Measurements from ENCODE around the gene NUS1. TPM values are rescaled to one million over a fixed set of nuclear protein-coding genes. Genes with fewer than 3 reads are reported as not detected.

NUS1 gene
- total and polyA plus RNA-seq, 10 of the 15 experiments (the other 5 are each of a cell fraction or from before 2014, with no cell fraction given), result 16.7 to 46.5 (median 22.1) TPM

DNA sequence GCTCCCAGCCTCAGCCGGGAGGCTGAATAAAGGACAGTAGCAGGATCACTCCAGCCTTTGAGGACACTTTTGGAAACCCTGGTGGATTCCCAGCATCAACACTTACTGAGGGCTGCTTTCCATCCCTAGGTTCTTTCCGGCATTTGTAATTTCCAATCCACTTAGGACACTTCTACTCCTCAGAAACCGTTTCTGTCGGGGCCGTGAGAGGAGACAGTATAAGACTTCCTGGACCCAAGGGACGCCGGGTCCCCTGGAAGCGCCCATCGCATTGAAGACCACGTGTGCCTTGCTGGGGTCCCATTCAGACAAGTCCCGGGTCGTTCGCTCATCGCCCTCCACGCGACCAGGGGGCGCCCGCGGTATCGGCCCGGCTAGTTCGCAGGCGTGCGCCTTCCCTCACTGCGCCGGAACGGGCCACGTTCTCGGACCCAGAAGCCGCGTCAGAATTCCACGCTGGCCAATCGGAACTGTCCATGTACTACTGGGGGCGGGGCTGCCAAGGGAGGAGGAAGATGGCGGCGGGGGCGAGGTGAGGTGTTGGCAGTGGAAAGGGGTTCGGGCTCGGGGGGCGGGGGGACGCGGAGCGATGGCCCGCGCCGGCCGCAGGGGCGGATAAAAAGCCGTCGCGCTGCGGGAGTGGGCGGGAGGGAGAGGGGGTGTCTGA, at the start of gene NUS1 (continued):
- TF ChIP-seq MLLT1 (IDR thresholded peaks at IDR 0.05), result no peak
- peak; percentile 57; the same call in 1 of the 2 replicates for TF ChIP-seq HDGF (IDR thresholded peaks at IDR 0.05)
- TF ChIP-seq, protein P1, sequence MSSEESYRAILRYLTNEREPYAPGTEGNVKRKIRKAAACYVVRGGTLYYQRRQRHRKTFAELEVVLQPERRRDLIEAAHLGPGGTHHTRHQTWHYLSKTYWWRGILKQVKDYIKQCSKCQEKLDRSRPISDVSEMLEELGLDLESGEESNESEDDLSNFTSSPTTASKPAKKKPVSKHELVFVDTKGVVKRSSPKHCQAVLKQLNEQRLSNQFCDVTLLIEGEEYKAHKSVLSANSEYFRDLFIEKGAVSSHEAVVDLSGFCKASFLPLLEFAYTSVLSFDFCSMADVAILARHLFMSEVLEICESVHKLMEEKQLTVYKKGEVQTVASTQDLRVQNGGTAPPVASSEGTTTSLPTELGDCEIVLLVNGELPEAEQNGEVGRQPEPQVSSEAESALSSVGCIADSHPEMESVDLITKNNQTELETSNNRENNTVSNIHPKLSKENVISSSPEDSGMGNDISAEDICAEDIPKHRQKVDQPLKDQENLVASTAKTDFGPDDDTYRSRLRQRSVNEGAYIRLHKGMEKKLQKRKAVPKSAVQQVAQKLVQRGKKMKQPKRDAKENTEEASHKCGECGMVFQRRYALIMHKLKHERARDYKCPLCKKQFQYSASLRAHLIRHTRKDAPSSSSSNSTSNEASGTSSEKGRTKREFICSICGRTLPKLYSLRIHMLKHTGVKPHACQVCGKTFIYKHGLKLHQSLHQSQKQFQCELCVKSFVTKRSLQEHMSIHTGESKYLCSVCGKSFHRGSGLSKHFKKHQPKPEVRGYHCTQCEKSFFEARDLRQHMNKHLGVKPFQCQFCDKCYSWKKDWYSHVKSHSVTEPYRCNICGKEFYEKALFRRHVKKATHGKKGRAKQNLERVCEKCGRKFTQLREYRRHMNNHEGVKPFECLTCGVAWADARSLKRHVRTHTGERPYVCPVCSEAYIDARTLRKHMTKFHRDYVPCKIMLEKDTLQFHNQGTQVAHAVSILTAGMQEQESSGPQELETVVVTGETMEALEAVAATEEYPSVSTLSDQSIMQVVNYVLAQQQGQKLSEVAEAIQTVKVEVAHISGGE (CRISPR knock-in tag; IDR thresholded peaks at IDR 0.05), result peak; percentile 53; the same call in 1 of the 2 replicates
- TF ChIP-seq TBL1XR1 (IDR thresholded peaks at IDR 0.05; ENCODE audit: low read depth, low read length), result no peak
- peak; percentile 94 for TF ChIP-seq SMARCA5 (IDR thresholded peaks at IDR 0.05)
- TF ChIP-seq, protein P2, sequence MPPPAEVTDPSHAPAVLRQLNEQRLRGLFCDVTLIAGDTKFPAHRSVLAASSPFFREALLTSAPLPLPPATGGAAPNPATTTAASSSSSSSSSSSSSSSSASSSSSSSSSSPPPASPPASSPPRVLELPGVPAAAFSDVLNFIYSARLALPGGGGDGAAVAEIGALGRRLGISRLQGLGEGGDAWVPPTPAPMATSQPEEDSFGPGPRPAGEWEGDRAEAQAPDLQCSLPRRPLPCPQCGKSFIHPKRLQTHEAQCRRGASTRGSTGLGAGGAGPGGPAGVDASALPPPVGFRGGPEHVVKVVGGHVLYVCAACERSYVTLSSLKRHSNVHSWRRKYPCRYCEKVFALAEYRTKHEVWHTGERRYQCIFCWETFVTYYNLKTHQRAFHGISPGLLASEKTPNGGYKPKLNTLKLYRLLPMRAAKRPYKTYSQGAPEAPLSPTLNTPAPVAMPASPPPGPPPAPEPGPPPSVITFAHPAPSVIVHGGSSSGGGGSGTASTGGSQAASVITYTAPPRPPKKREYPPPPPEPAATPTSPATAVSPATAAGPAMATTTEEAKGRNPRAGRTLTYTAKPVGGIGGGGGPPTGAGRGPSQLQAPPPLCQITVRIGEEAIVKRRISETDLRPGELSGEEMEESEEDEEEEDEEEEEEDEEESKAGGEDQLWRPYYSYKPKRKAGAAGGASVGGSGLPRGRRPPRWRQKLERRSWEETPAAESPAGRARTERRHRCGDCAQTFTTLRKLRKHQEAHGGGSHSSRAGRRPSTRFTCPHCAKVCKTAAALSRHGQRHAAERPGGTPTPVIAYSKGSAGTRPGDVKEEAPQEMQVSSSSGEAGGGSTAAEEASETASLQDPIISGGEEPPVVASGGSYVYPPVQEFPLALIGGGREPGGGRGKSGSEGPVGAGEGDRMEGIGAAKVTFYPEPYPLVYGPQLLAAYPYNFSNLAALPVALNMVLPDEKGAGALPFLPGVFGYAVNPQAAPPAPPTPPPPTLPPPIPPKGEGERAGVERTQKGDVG (CRISPR knock-in tag; IDR thresholded peaks at IDR 0.05), result no peak
- no peak for TF ChIP-seq FOXK2 (IDR thresholded peaks at IDR 0.05)
- peak; percentile 63 for TF ChIP-seq USF2 (IDR thresholded peaks at IDR 0.05; ENCODE audit: borderline replicate concordance, low read depth, low read length)
- TF ChIP-seq SP1 (IDR thresholded peaks at IDR 0.05; ENCODE audit: low read depth, low read length), result peak; percentile 77
- peak; percentile 56 for TF ChIP-seq POLR2A (IDR thresholded peaks at IDR 0.05; ENCODE audit: low read depth, low read length)
- TF ChIP-seq IKZF1 (conservative IDR thresholded peaks at IDR 0.05), result peak; percentile 84
- peak; percentile 50 to 86; a peak in 3 of 4 replicates for TF ChIP-seq BHLHE40 (IDR thresholded peaks at IDR 0.05; ENCODE audit: borderline replicate concordance in 1 of 2, low read depth in 2 of 2, low read length in 1 of 2)
- peak; percentile 95 for TF ChIP-seq CREB1 (IDR thresholded peaks at IDR 0.05; ENCODE audit: low read depth)
- no peak for TF ChIP-seq ZNF384 (IDR thresholded peaks at IDR 0.05; ENCODE audit: borderline replicate concordance, low read depth, low read length)
- TF ChIP-seq RELA (IDR thresholded peaks at IDR 0.05; ENCODE audit: borderline replicate concordance, partially characterized antibody), result peak; percentile 83
- TF ChIP-seq, protein P3, sequence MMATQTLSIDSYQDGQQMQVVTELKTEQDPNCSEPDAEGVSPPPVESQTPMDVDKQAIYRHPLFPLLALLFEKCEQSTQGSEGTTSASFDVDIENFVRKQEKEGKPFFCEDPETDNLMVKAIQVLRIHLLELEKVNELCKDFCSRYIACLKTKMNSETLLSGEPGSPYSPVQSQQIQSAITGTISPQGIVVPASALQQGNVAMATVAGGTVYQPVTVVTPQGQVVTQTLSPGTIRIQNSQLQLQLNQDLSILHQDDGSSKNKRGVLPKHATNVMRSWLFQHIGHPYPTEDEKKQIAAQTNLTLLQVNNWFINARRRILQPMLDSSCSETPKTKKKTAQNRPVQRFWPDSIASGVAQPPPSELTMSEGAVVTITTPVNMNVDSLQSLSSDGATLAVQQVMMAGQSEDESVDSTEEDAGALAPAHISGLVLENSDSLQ (IDR thresholded peaks at IDR 0.05), result peak; percentile 44; the same call in 1 of the 2 replicates
- no peak for TF ChIP-seq ATF3 (IDR thresholded peaks at IDR 0.05; ENCODE audit: borderline replicate concordance, extremely low read depth, low read depth, low read length)
- no peak for TF ChIP-seq WRNIP1 (IDR thresholded peaks at IDR 0.05; ENCODE audit: borderline replicate concordance, low read depth, low read length)
- no peak for TF ChIP-seq IRF4 (IDR thresholded peaks at IDR 0.05; ENCODE audit: low read depth, low read length)
- TF ChIP-seq MYB (IDR thresholded peaks at IDR 0.05; ENCODE audit: borderline replicate concordance, low read depth, low read length), result no peak
